MCF 10A (cell line): Measurements from ENCODE around the gene ZNF43. TPM values are rescaled to one million over a fixed set of nuclear protein-coding genes. Genes with fewer than 3 reads are reported as not detected.
"Not testable (repeated sequence)": the region's sequence is repeated elsewhere in the genome, so short reads cannot be mapped to it uniquely, and the experiment has no call there.

Experiments used
- BruUV-seq: library from RNA; stranded (reverse); fragments of 400-500 nt; replicated peaks from 2 replicates; lab custom pipeline; 2021; lab: Mats Ljungman, UMichigan
- CTCF ChIA-PET: fragments of 300-600 bp; sonication (Branson Sonifier 250); formaldehyde crosslinking; extraction: SDS; loops from one replicate; lab custom pipeline; 2021; ENCODE audit warnings: antibody characterized with exemption, inconsistent platforms; lab: Yijun Ruan, JAX
- POLR2A ChIA-PET: fragments of 300-600, 350-650 bp; sonication (Branson Sonifier 250); formaldehyde crosslinking; extraction: SDS; loops from one replicate; lab custom pipeline; 2020; ENCODE audit warnings: antibody characterized with exemption, inconsistent platforms; lab: Yijun Ruan, JAX
- DNase-seq: peaks from one replicate; pipeline ENCODE4 v3.0.0-alpha.2; 2018; ENCODE audit not compliant: unreplicated experiment
- H3K27ac Mint-ChIP-seq: one replicate; pipeline ENCODE4 v1.8.0; 2022; ENCODE audit warnings: mild to moderate bottlenecking, low read depth, mixed read lengths; ENCODE audit not compliant: unreplicated experiment
- H3K27me3 Mint-ChIP-seq: one replicate; pipeline ENCODE4 v1.8.0; 2022; ENCODE audit warnings: mixed read lengths; ENCODE audit not compliant: insufficient read depth, unreplicated experiment
- H3K36me3 Mint-ChIP-seq: one replicate; pipeline ENCODE4 v1.8.0; 2022; ENCODE audit warnings: mild to moderate bottlenecking, moderate library complexity, mixed read lengths; ENCODE audit not compliant: insufficient read depth, unreplicated experiment
- H3K4me1 Mint-ChIP-seq: one replicate; pipeline ENCODE4 v1.8.0; 2022; ENCODE audit warnings: mixed read lengths; ENCODE audit not compliant: insufficient read depth, unreplicated experiment
- H3K4me3 Mint-ChIP-seq: one replicate; pipeline ENCODE4 v1.8.0; 2022; ENCODE audit warnings: mild to moderate bottlenecking, moderate library complexity, mixed read lengths; ENCODE audit not compliant: unreplicated experiment
- H3K9me3 Mint-ChIP-seq: one replicate; pipeline ENCODE4 v1.8.0; 2022; ENCODE audit warnings: mixed read lengths; ENCODE audit not compliant: unreplicated experiment
- CTCF ChIP-seq: fragments of 200-600 bp; IDR thresholded peaks from one replicate; pipeline ENCODE4 v1.8.0; 2022; ENCODE audit warnings: antibody characterized with exemption, mild to moderate bottlenecking; ENCODE audit not compliant: unreplicated experiment
- intact Hi-C: fragments of 100-400 bp; cut with micrococcal nuclease; formaldehyde crosslinking; loops from 2 replicates; pipeline ENCODE4 v1.14.1; 2022
- total RNA-seq: library from RNA; stranded (reverse); gene quantifications from 2 replicates; pipeline ENCODE4 v1.2.3, GENCODE V29; 2022

Gene ZNF43
- total RNA-seq, 1 experiment from 2014 or later, result 0.09 TPM

GRCh38 chr19:21767065-21767800 lies 68.7 kb downstream of the ZNF43 start, which contains the start of gene ZNF100:
TSS of gene ZNF100 (minus strand) at chr19:21767579. CDS start at chr19:21767429, 150 bp downstream.
- intact Hi-C loops, result loop anchor here (5.0 kb wide), 1 partner anchor 260 kb away; the partner anchor contains the start of gene ZNF429
- Mint-ChIP-seq H3K4me3 (peak within 1 kb of the TSS; percentile 96), H3K27ac (peak within 1 kb of the TSS; percentile 96), H3K36me3 (peaks cover 31% of the 10 kb centered on the region), H3K4me1 (peaks cover 9% of the 10 kb centered on the region), H3K9me3 (peaks cover 1% of the 10 kb centered on the region), H3K27me3 (no peaks in the 10 kb centered on the region)
- TF ChIP-seq CTCF, result no peak
- DNase-seq, result peak; percentile 96
- TSS peak; percentile 44 for BruUV-seq
- CTCF ChIA-PET, result interaction anchor here (0.5 to 0.9 kb wide), 4 partner anchors 17 to 834 kb away, joined by 3 to 5 read pairs (median 3); no protein-coding TSS in a partner anchor
- POLR2A ChIA-PET, result interaction anchor here (0.7 to 1.5 kb wide), 15 partner anchors 10 to 623 kb away, joined by 3 to 8 read pairs (median 3); partner anchors contain the start of genes ZNF429, ZNF493 and ZNF738

GRCh38 chr19:21766705-21767064 lies 69.3 kb downstream of the ZNF43 start:
- H3K27me3 Mint-ChIP-seq, DNase-seq, BruUV-seq, H3K4me1 Mint-ChIP-seq, H3K9me3 Mint-ChIP-seq: not testable (repeated sequence)
- CTCF ChIA-PET, result interaction anchor here (0.6 kb wide), 1 partner anchor 70 kb away, joined by 3 read pairs; no protein-coding TSS in a partner anchor
- intact Hi-C loops, result loop anchor here (5.0 kb wide), 1 partner anchor 259 kb away; the partner anchor contains the start of gene ZNF429
- Mint-ChIP-seq H3K36me3 (peaks cover 36% of the 10 kb centered on the region), H3K27ac (peak overlapping the region; percentile 96), H3K4me3 (peak overlapping the region; percentile 96)
- POLR2A ChIA-PET, result interaction anchor here (0.7 to 1.8 kb wide), 10 partner anchors 13 to 622 kb away, joined by 3 to 8 read pairs (median 3); partner anchors contain the start of genes ZNF429 and ZNF493

DNA sequence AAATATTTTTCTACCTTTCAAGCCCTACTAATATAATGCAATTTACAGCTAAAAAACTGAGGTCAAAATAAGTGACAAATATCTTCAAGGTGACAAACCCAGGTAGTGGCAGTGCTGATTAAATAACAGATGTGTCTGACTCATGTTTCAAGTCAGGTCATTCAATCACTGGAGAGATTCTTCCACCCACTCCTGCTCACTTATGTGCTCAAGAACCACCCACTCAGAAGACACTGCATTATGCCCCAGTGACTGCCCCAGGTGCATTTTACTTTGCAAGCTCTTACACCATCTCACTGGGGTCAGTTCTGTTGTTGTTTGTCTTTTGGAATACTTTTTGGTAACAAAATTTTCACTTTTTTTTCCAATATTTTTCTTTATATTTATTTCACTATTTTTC lies 70.8 kb downstream of the ZNF43 start:
- TF ChIP-seq CTCF, result no peak
- no peaks in the 10 kb centered on the region for H3K27me3 Mint-ChIP-seq
- H3K4me3 Mint-ChIP-seq, result no peak overlapping the region
- peaks cover 9% of the 10 kb centered on the region for H3K4me1 Mint-ChIP-seq
- no TSS peak for BruUV-seq
- DNase-seq, result peak; percentile 14
- ChIA-PET POLR2A (interaction anchor here (0.5 to 1.8 kb wide), 3 partner anchors 11 to 406 kb away, joined by 4 to 5 read pairs (median 5); partner anchors contain the start of gene ZNF738), CTCF (interaction anchor here (0.6 kb wide), 1 partner anchor 66 kb away, joined by 3 read pairs; no protein-coding TSS in a partner anchor)
- intact Hi-C loops, result loop anchor here (5.0 kb wide), 1 partner anchor 258 kb away; the partner anchor contains the start of gene ZNF429
- H3K9me3 Mint-ChIP-seq, result no peaks in the 10 kb centered on the region
- H3K36me3 Mint-ChIP-seq, result peaks cover 49% of the 10 kb centered on the region
- H3K27ac Mint-ChIP-seq, result no peak overlapping the region

DNA sequence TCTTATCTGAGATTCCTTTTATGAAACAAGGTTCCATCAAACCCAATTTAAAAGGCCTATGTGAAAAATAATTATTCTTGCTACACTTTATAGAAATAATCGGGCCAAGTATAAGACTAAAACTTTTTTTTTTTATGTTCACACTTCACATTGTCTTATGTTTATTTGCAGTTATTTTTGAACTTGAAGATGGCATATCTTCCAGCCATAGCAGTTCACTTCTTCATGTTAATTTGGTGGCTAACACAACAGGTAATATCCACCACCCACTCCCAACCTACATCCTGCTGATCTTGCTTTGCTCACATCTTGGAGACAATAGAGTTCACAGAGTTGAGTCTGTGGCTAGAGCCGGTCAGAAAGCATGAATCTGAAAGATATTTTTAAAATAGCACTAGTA lies 74.4 kb downstream of the ZNF43 start:
- BruUV-seq, DNase-seq, CTCF ChIA-PET, H3K4me3 Mint-ChIP-seq, intact Hi-C loops, H3K27ac Mint-ChIP-seq, H3K27me3 Mint-ChIP-seq, H3K4me1 Mint-ChIP-seq: not testable (repeated sequence)
- Mint-ChIP-seq H3K36me3 (peaks cover 66% of the 10 kb centered on the region), H3K9me3 (peaks cover 12% of the 10 kb centered on the region)
- POLR2A ChIA-PET, result interaction anchor here (0.7 kb wide), 1 partner anchor 8 kb away, joined by 3 read pairs; no protein-coding TSS in a partner anchor
